NB4 (cell line): ENCODE results near the gene TMEM80.

Experiments used
- CTCF ChIP-seq: IDR thresholded peaks from one replicate; pipeline ENCODE4 v1.5.1; 2012; ENCODE audit warnings: low read depth, low read length
- MYC ChIP-seq: IDR thresholded peaks from 2 replicates; pipeline ENCODE4 v1.6.1; 2011; ENCODE audit warnings: low read depth, low read length
- POLR2A ChIP-seq: IDR thresholded peaks from 2 replicates; pipeline ENCODE4 v1.6.1; 2011; ENCODE audit warnings: mild to moderate bottlenecking; ENCODE audit not compliant: insufficient read length; ENCODE audit errors: extremely low read depth

GRCh38 chr11:696955-697491 is 1.4 kb downstream of the TMEM80 start:
- TF ChIP-seq CTCF (no peak), POLR2A (no peak), MYC (no peak)
